DND-41 (cell line): ENCODE data around the gene TAS2R38.

Experiments used
- ATAC-seq: fragments of 200-7000 bp; cut with Tn5 transposase; 3 replicates; pipeline ENCODE4 v1.9.1; 2021; ENCODE audit warnings: low read depth; ENCODE audit not compliant: insufficient read depth
- DNase-seq: peaks from one replicate; pipeline ENCODE4 v3.0.0-alpha.2; 2020
- H2AFZ ChIP-seq: 2 replicates; pipeline ENCODE4 v1.6.0; 2012; ENCODE audit warnings: low read depth, low read length
- H3K27ac ChIP-seq: 2 replicates; pipeline ENCODE4 v1.5.1; 2012; ENCODE audit warnings: low read length, inconsistent platforms
- H3K27me3 ChIP-seq: fragments of 200-600 bp; sonication (generic); 2 replicates; pipeline ENCODE4 v1.6.0; 2012; ENCODE audit warnings: low read length, mild to moderate bottlenecking, inconsistent platforms; ENCODE audit not compliant: insufficient read depth, poor library complexity
- H3K36me3 ChIP-seq: 2 replicates; pipeline ENCODE4 v1.5.1; 2012; ENCODE audit warnings: low read length, inconsistent platforms; ENCODE audit not compliant: insufficient read depth
- H3K4me1 ChIP-seq: 2 replicates; pipeline ENCODE4 v1.5.1; 2012; ENCODE audit warnings: mild to moderate bottlenecking, low read length; ENCODE audit not compliant: insufficient read depth
- H3K4me2 ChIP-seq: 2 replicates; pipeline ENCODE4 v1.6.0; 2012; ENCODE audit warnings: mild to moderate bottlenecking, moderate library complexity, low read length, inconsistent platforms; ENCODE audit not compliant: insufficient read depth
- H3K4me3 ChIP-seq, 2 experiments: fragments of 200-600 bp in 1 of 2; shearing (Covaris generic) in 1 of 2; 2 replicates each; pipeline ENCODE4 v1.5.1; 2012 to 2016; ENCODE audit warnings: inconsistent platforms in 2 of 2, low read length in 2 of 2, mild to moderate bottlenecking in 2 of 2, low read depth in 1 of 2, moderate library complexity in 1 of 2
- H3K79me2 ChIP-seq: 2 replicates; pipeline ENCODE4 v1.6.0; 2012; ENCODE audit warnings: low read length, inconsistent platforms; ENCODE audit not compliant: insufficient read depth
- H3K9ac ChIP-seq: 2 replicates; pipeline ENCODE4 v1.6.0; 2012; ENCODE audit warnings: low read depth, mild to moderate bottlenecking, inconsistent platforms, low read length, moderate library complexity
- H3K9me3 ChIP-seq: 2 replicates; pipeline ENCODE4 v1.5.1; 2012; ENCODE audit warnings: low read length, moderate library complexity, mild to moderate bottlenecking, inconsistent platforms; ENCODE audit not compliant: insufficient read depth, severe bottlenecking
- H4K20me1 ChIP-seq: 2 replicates; pipeline ENCODE4 v1.6.0; 2012; ENCODE audit warnings: low read length; ENCODE audit not compliant: insufficient read depth
- EZH2 ChIP-seq: IDR thresholded peaks from 3 replicates; pipeline ENCODE4 v1.6.1; 2012; ENCODE audit warnings: borderline replicate concordance, low read depth, mild to moderate bottlenecking, moderate library complexity, low read length, inconsistent platforms; ENCODE audit not compliant: severe bottlenecking
- TF ChIP-seq, protein P1 (sequence below): IDR thresholded peaks from 2 replicates; pipeline ENCODE4 v1.5.1; 2012; ENCODE audit warnings: borderline replicate concordance, low read length, moderate library complexity, mild to moderate bottlenecking; ENCODE audit not compliant: poor library complexity, severe bottlenecking; ENCODE audit errors: extremely low read depth

Gene TAS2R38

DNA sequence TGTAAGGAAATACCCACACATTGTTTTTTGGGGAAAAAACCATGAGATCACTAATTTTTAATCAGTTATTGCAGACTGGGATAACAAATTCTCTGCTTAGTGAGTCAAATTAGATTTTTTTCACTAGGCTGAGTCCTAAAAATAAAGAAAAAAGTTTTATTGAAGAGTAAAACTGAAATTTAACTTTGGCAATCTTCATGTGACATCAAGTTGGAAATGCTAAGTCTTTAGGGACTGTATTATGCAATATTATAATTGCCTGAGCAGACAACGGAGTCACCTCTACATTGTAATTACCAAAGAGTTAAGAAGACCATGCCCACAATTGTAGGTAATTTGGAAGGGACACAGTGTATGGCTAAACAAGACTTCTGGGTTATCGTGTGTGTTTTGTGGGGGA is 24.6 kb downstream of the TAS2R38 start:
- Histone ChIP-seq H3K27ac (no peak overlapping the region), H3K79me2 (no peaks in the 10 kb centered on the region), H2AFZ (no peak overlapping the region), H3K27me3 (peaks cover 4% of the 10 kb centered on the region), H3K4me3 (no peak overlapping the region), H3K4me2 (no peak overlapping the region), H3K4me1 (no peaks in the 10 kb centered on the region), H3K9ac (no peak overlapping the region), H3K9me3 (no peaks in the 10 kb centered on the region), H4K20me1 (no peaks in the 10 kb centered on the region), H3K36me3 (no peaks in the 10 kb centered on the region)
- TF ChIP-seq EZH2: no peak
- TF ChIP-seq, protein P1, sequence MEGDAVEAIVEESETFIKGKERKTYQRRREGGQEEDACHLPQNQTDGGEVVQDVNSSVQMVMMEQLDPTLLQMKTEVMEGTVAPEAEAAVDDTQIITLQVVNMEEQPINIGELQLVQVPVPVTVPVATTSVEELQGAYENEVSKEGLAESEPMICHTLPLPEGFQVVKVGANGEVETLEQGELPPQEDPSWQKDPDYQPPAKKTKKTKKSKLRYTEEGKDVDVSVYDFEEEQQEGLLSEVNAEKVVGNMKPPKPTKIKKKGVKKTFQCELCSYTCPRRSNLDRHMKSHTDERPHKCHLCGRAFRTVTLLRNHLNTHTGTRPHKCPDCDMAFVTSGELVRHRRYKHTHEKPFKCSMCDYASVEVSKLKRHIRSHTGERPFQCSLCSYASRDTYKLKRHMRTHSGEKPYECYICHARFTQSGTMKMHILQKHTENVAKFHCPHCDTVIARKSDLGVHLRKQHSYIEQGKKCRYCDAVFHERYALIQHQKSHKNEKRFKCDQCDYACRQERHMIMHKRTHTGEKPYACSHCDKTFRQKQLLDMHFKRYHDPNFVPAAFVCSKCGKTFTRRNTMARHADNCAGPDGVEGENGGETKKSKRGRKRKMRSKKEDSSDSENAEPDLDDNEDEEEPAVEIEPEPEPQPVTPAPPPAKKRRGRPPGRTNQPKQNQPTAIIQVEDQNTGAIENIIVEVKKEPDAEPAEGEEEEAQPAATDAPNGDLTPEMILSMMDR: no peak
- no peak for ATAC-seq
- DNase-seq: no peak

DNA sequence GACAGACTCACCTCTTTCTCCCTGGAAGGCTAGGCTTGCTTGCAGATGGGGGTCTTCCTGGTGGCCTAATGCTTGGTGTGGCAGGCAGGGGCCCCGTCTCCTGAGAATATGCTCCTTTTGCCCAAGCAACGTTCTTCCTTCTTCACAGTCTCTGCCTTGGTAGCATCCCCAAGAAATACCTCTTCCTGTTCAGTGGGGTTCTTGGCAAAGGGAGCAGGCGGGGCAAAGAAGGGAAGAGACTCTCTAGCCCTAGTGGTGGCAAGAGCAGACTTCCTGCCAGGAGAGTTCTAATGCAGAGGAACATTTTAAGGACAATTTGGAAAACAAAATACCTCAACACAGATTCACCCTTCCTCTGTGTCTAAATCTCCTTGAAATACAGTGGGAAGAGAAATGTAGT is 26.8 kb downstream of the TAS2R38 start, which contains the start of gene CLEC5A:
Gene CLEC5A (minus strand): TSS at position 179 of the 400 bp plus-strand sequence. CDS start 682 bp downstream, outside the sequence.
- Histone ChIP-seq H4K20me1 (no peaks in the 10 kb centered on the region), H3K9me3 (no peaks in the 10 kb centered on the region), H3K9ac (no peak within 1 kb of the TSS), H3K4me3 (no peak within 1 kb of the TSS), H3K36me3 (no peaks in the 10 kb centered on the region), H3K4me1 (no peaks in the 10 kb centered on the region), H2AFZ (no peak within 1 kb of the TSS), H3K27ac (no peak within 1 kb of the TSS), H3K27me3 (peaks cover 4% of the 10 kb centered on the region), H3K79me2 (no peaks in the 10 kb centered on the region), H3K4me2 (no peak within 1 kb of the TSS)
- DNase-seq (no peak), ATAC-seq (no peak)
- TF ChIP-seq, protein P1: no peak
- no peak for TF ChIP-seq EZH2

DNA sequence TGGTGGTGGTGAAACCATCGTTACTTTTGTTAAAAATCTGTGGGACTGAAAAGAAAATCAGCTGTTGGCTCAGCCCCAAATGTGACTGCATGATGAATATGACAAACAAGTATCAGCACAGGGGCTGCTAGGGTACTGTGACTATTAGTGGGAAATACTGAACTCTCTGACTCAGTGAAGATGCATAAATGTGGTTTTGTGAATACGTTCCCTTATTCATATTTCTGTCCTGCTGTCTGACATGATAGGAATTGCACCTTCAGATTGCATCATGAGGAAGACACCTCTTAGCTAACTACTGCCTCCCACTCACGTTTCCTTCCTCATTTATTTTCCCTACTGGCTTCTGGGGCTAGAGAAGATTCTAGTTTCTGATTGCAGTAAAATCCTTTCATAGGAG is 28.2 kb downstream of the TAS2R38 start:
- Histone ChIP-seq H3K27ac (no peak overlapping the region), H3K4me1 (no peaks in the 10 kb centered on the region), H3K27me3 (peaks cover 4% of the 10 kb centered on the region), H3K36me3 (no peaks in the 10 kb centered on the region), H3K79me2 (no peaks in the 10 kb centered on the region), H2AFZ (no peak overlapping the region), H4K20me1 (no peaks in the 10 kb centered on the region), H3K9ac (no peak overlapping the region), H3K9me3 (peaks cover 3% of the 10 kb centered on the region), H3K4me3 (no peak overlapping the region), H3K4me2 (no peak overlapping the region)
- ATAC-seq: no peak
- DNase-seq: no peak
- no peak for TF ChIP-seq EZH2
- TF ChIP-seq, protein P1: no peak

DNA sequence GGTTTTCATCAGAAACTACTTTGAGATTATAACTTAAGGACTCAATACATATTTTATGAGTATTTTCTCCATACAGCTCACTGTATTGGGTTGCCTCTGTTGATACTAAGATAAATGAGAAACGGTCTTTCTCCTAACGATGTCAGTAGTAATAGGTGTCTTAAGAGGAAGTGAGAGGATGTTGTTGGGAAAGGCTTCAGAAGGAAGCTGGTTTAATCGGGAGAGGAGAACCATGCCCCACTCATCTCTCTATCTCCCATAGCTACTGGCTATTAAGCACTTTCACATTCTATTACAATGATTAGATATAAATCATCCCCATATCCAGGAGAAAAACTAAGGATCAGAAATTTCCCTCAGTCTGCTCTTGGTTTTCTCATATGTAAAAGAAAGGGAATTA is 28.8 kb downstream of the TAS2R38 start:
- no peaks in the 10 kb centered on the region for H3K4me1 ChIP-seq
- no peak for DNase-seq
- H3K79me2 ChIP-seq: no peaks in the 10 kb centered on the region
- H3K9ac ChIP-seq: no peak overlapping the region
- no peak overlapping the region for H3K4me3 ChIP-seq
- no peak for ATAC-seq
- H4K20me1 ChIP-seq: no peaks in the 10 kb centered on the region
- H3K27ac ChIP-seq: no peak overlapping the region
- H2AFZ ChIP-seq: no peak overlapping the region
- no peaks in the 10 kb centered on the region for H3K36me3 ChIP-seq
- H3K27me3 ChIP-seq: peaks cover 4% of the 10 kb centered on the region
- H3K9me3 ChIP-seq: peaks cover 3% of the 10 kb centered on the region
- TF ChIP-seq, protein P1: no peak
- TF ChIP-seq EZH2: no peak
- no peak overlapping the region for H3K4me2 ChIP-seq
